ENCODE data around the gene HLA-F.

Gene HLA-F

GRCh38 chr6:29696147-29697125 is 26.8 kb upstream of the HLA-F start:
- H3K4me1 Mint-ChIP-seq, result no peaks in the 10 kb centered on the region
- H3K4me3 Mint-ChIP-seq, result no peak overlapping the region
- H3K27me3 Mint-ChIP-seq (ENCODE audit: low read depth, poor library complexity), result peaks cover 11% of the 10 kb centered on the region
- no peak for TF ChIP-seq CTCF (IDR thresholded peaks at IDR 0.05)
- peak; percentile 13 for DNase-seq
- peaks cover 25% of the 10 kb centered on the region for H3K9me3 Mint-ChIP-seq
- no peak overlapping the region for H3K27ac Mint-ChIP-seq
- peaks cover 5% of the 10 kb centered on the region for H3K36me3 Mint-ChIP-seq (ENCODE audit: low read depth)

DNA sequence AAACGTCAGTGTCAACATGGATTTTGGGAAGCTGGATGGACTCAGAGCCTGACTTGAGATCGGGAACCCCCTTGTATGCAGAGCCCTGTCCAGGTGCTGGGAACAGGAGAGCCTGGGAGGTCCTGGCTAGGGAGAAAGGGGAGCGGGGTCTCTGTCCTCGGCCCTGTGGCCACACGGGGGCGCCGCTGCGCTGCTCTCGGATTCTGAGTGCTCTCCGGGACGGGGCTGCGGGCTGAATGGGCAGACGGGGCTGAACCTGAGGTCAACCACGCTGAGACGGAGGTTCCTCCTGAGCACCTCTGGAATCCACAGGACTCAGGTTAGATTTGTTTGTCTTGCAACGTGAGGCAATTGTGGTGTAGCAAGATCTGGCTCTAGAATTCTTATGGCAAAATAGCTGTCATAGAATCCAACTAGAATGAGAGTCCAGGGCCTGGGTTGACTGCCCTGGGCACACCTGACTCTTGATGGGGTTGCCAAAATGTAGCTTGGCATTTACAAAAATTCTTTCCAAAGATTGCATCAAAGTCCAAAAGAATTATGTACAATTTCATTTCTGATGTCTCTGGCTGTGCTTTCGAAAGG is 20.6 kb upstream of the HLA-F start:
- Mint-ChIP-seq H3K27ac (no peak overlapping the region), H3K9me3 (no peaks in the 10 kb centered on the region), H3K4me1 (no peaks in the 10 kb centered on the region), H3K36me3 (ENCODE audit: low read depth) (no peaks in the 10 kb centered on the region), H3K4me3 (no peak overlapping the region), H3K27me3 (ENCODE audit: low read depth, poor library complexity) (peaks cover 62% of the 10 kb centered on the region)
- TF ChIP-seq CTCF (IDR thresholded peaks at IDR 0.05), result peak; percentile 62
- peak; percentile 88 for DNase-seq

DNA sequence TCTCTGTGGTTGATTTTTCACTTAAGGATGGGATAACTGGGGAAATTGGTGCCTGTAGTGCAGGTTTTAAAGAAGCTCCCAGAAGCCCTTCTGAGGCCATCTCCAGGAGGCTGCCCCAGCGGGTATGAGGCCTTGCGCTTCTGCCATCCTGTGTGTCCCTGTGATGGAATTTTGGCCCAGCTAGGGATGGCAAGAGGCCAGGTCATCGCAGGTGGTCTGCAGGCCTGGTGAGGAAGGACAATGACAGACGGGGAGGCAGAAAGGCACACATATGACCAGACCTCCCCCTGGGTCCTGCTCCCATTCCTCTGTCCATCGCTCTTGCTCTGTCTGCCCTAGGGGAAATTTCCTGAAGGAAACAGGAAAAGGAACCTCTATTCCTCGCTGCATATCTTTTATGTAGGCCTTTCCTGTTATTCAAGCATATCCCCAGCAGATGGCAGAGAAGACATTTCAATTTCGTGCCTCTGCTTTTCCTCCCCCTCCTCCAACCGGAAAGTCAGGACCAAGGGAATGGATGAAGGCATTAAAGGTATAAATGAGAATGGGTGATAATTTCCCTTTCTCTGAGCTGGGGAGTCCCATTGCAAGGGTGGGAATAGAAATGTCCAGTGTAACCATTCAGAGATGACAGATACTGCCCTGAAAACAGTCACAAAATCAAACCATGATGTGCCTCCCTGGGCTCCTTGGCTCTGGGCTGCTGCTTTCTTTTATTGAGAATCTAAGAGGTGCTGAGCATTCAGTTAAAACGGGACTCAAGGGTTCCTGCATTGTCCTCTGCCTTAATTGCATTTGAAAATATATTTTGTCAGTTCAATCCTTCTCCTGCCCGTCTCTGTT is 17.6 kb upstream of the HLA-F start:
- Mint-ChIP-seq H3K27me3 (ENCODE audit: low read depth, poor library complexity) (peaks cover 83% of the 10 kb centered on the region), H3K4me1 (no peaks in the 10 kb centered on the region), H3K9me3 (no peaks in the 10 kb centered on the region), H3K27ac (no peak overlapping the region), H3K36me3 (ENCODE audit: low read depth) (no peaks in the 10 kb centered on the region), H3K4me3 (no peak overlapping the region)
- peak; percentile 38 for TF ChIP-seq CTCF (IDR thresholded peaks at IDR 0.05)
- DNase-seq, result peak; percentile 22

DNA sequence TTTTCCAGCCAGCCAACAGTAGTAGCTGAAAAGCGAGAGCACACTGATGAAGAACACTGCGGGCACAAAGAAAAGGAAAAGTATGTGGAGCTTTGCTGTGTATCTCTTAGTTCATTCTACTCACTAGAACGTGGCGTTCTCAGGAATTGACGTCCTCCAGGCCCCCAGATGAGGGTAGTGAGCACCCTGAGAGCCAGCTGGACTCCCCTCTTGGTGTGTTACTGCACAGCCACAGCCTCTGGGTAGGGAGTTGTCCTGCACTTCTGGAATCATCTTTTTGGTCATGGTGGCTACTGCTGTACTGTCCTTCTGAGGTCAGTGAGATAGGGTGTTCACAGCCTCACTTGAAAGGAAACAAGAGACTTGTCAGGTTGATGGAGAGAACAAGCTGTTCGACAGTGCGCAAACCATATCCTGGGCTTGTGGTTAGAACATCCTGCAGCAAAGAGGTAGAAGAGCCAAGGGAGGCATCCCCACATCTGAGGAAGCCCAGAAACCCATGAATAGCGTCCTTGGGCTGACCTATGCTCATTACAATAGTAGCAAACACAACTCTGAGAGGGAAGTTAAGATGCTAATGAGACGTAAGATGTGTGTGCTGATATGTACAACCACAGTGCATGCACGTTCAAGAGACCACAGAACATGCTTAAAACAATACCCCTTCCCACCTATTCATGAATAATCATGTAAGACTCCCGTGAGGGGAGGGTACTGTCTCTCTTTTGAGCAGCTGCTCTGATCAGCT is 14.6 kb upstream of the HLA-F start:
- no peak overlapping the region for H3K4me3 Mint-ChIP-seq
- H3K4me1 Mint-ChIP-seq, result no peaks in the 10 kb centered on the region
- DNase-seq, result no peak
- no peak for TF ChIP-seq CTCF (IDR thresholded peaks at IDR 0.05)
- H3K36me3 Mint-ChIP-seq (ENCODE audit: low read depth), result no peaks in the 10 kb centered on the region
- no peaks in the 10 kb centered on the region for H3K9me3 Mint-ChIP-seq
- peaks cover 73% of the 10 kb centered on the region for H3K27me3 Mint-ChIP-seq (ENCODE audit: low read depth, poor library complexity)
- H3K27ac Mint-ChIP-seq, result no peak overlapping the region

- H3K36me3 Mint-ChIP-seq (ENCODE audit: low read depth), result no peaks in the 10 kb centered on the region
- peaks cover 73% of the 10 kb centered on the region for H3K27me3 Mint-ChIP-seq (ENCODE audit: low read depth, poor library complexity)
- H3K27ac Mint-ChIP-seq, result no peak overlapping the region
These were observed 14.0 kb upstream of the HLA-F start for GRCh38 chr6:29709188-29709587.

More at GRCh38 chr6:29709188-29709587, 14.0 kb upstream of the HLA-F start:
- Mint-ChIP-seq H3K4me3 (no peak overlapping the region), H3K9me3 (no peaks in the 10 kb centered on the region), H3K4me1 (no peaks in the 10 kb centered on the region)
- no peak for TF ChIP-seq CTCF (IDR thresholded peaks at IDR 0.05)
- no peak for DNase-seq
